Spleen (tissue), 7 donors: Measurements from ENCODE around the gene MARCHF2.
A peak's percentile ranks its signal among the peaks of the same experiment; 100 is the strongest.

Experiments used
- CTCF ChIP-seq, 11 experiments: fragments of 200-600 bp in 7 of 11; fragments of 450-650 bp in 4 of 11; sonication (generic) in 4 of 11; IDR thresholded peaks in 8 of 11; conservative IDR thresholded peaks in 3 of 11; 1 replicate in 7 of 11; 2 replicates in 4 of 11; pipeline versions ENCODE4 v1.4.0 to v1.8.0; 2016 to 2021; ENCODE audit warnings: antibody characterized with exemption in 11 of 11, inconsistent platforms in 4 of 11, mild to moderate bottlenecking in 1 of 11
- POLR2A ChIP-seq, 3 donors: fragments of 450-650 bp; IDR thresholded peaks; one replicate each; pipeline ENCODE4 v1.5.1; 2017; ENCODE audit warnings: antibody characterized with exemption in 3 of 3, mild to moderate bottlenecking in 1 of 3
- POLR2AphosphoS5 ChIP-seq, 3 donors: sonication (generic); formaldehyde crosslinking; IDR thresholded peaks; one replicate each; pipeline ENCODE4 v1.5.1; 2017; ENCODE audit warnings: antibody characterized with exemption in 3 of 3
- donor health status: DM: no; HTN: no; CAD: no; lungs with moderate emphysema.
- donor health status: DM: no; HTN: no; CAD: no.
- donor health status: DM: no; HTN: no; CAD: no.

- no peak for TF ChIP-seq CTCF (IDR thresholded peaks at IDR 0.05 in 8 of 11, conservative IDR thresholded peaks at IDR 0.05 in 3 of 11)
- no peak for TF ChIP-seq POLR2A (IDR thresholded peaks at IDR 0.05)
- peak in 1 of 3 donors; percentile 9 for TF ChIP-seq POLR2AphosphoS5 (IDR thresholded peaks at IDR 0.05)
Measured at GRCh38 chr19:8426283-8426682, 13.2 kb downstream of the MARCHF2 start.
